HUES64 (cell line): ENCODE measurements around the gene PLEKHM1.

Experiments
- H3K27ac ChIP-seq: 2 replicates; pipeline ENCODE4 v1.7.0; 2013; ENCODE audit warnings: low read depth, low read length, inconsistent platforms
- H3K27me3 ChIP-seq: 2 replicates; pipeline ENCODE4 v1.6.1; 2013; ENCODE audit warnings: mild to moderate bottlenecking, low read length; ENCODE audit not compliant: insufficient read depth
- H3K36me3 ChIP-seq: 2 replicates; pipeline ENCODE4 v1.6.1; 2013; ENCODE audit warnings: mild to moderate bottlenecking, low read length; ENCODE audit not compliant: insufficient read depth
- H3K4me1 ChIP-seq: 2 replicates; pipeline ENCODE4 v1.6.1; 2013; ENCODE audit warnings: mild to moderate bottlenecking, low read length, moderate library complexity; ENCODE audit not compliant: insufficient read depth
- H3K4me3 ChIP-seq: 2 replicates; pipeline ENCODE4 v1.5.1; 2013; ENCODE audit warnings: mild to moderate bottlenecking, low read length, moderate library complexity
- H3K9ac ChIP-seq: 2 replicates; pipeline ENCODE4 v1.6.1; 2013; ENCODE audit warnings: mild to moderate bottlenecking, low read depth, low read length
- H3K9me3 ChIP-seq: 2 replicates; pipeline ENCODE4 v1.6.1; 2013; ENCODE audit warnings: low read depth, low read length; ENCODE audit not compliant: insufficient read depth
- WGBS: fragments of 150-250, 120-280 bp; methylation state at CpG from one replicate; pipeline ENCODE4 v1.1.7; 2013; ENCODE audit warnings: missing lambda C conversion rate; 5-methylcytosine and 5-hydroxymethylcytosine counted together

Gene PLEKHM1

GRCh38 chr17:45403906-45404490 lies 86.5 kb downstream of the PLEKHM1 start:
- WGBS = 94% methylated on average over 9 of the region's 10 CpGs
- H3K4me3 ChIP-seq = no peak overlapping the region
- H3K36me3 ChIP-seq = peaks cover 2% of the 10 kb centered on the region; the same call in 1 of the 2 replicates
- H3K27ac ChIP-seq = no peak overlapping the region
- H3K9me3 ChIP-seq = no peaks in the 10 kb centered on the region
- peaks cover 6% of the 10 kb centered on the region for H3K4me1 ChIP-seq
- no peak overlapping the region for H3K9ac ChIP-seq
- H3K27me3 ChIP-seq = no peaks in the 10 kb centered on the region; the same call in 1 of the 2 replicates

GRCh38 chr17:45402916-45403315 lies 87.6 kb downstream of the PLEKHM1 start:
- H3K9me3 ChIP-seq = no peaks in the 10 kb centered on the region
- no peak overlapping the region for H3K4me3 ChIP-seq
- H3K27me3 ChIP-seq = no peaks in the 10 kb centered on the region; the same call in 1 of the 2 replicates
- WGBS = 76% methylated on average over 1 of the region's 1 CpG
- H3K27ac ChIP-seq = no peak overlapping the region
- H3K36me3 ChIP-seq = peaks cover 2% of the 10 kb centered on the region; the same call in 1 of the 2 replicates
- H3K4me1 ChIP-seq = peaks cover 6% of the 10 kb centered on the region
- H3K9ac ChIP-seq = no peak overlapping the region

- Histone ChIP-seq H3K27me3 (no peaks in the 10 kb centered on the region), H3K4me3 (no peak overlapping the region), H3K9ac (no peak overlapping the region), H3K9me3 (no peaks in the 10 kb centered on the region), H3K4me1 (peaks cover 4% of the 10 kb centered on the region; the same call in 1 of the 2 replicates), H3K36me3 (peaks cover 2% of the 10 kb centered on the region; the same call in 1 of the 2 replicates), H3K27ac (no peak overlapping the region)
- 75% methylated on average over 5 of the region's 5 CpGs for WGBS
Observed at GRCh38 chr17:45398800-45399199, 91.7 kb downstream of the PLEKHM1 start.

GRCh38 chr17:45397796-45398195 lies 92.7 kb downstream of the PLEKHM1 start:
- Histone ChIP-seq H3K27ac (no peak overlapping the region), H3K36me3 (no peaks in the 10 kb centered on the region), H3K9ac (no peak overlapping the region), H3K4me1 (peaks cover 4% of the 10 kb centered on the region; the same call in 1 of the 2 replicates), H3K27me3 (no peaks in the 10 kb centered on the region), H3K4me3 (no peak overlapping the region), H3K9me3 (no peaks in the 10 kb centered on the region)
- WGBS = 95% methylated on average over 5 of the region's 5 CpGs

GRCh38 chr17:45396496-45397205 lies 93.9 kb downstream of the PLEKHM1 start:
- no peak overlapping the region for H3K9ac ChIP-seq
- peaks cover 4% of the 10 kb centered on the region; the same call in 1 of the 2 replicates for H3K4me1 ChIP-seq
- H3K27me3 ChIP-seq = 0 out of 2 replicates have a peak, but pooled peaks cover 3% of the 10 kb centered on the region
- WGBS = 94% methylated on average over 50 of the region's 50 CpGs
- no peak overlapping the region for H3K4me3 ChIP-seq
- no peaks in the 10 kb centered on the region for H3K9me3 ChIP-seq
- H3K36me3 ChIP-seq = no peaks in the 10 kb centered on the region
- H3K27ac ChIP-seq = no peak overlapping the region

GRCh38 chr17:45395569-45396415 lies 94.7 kb downstream of the PLEKHM1 start:
- Histone ChIP-seq H3K4me1 (peaks cover 4% of the 10 kb centered on the region; the same call in 1 of the 2 replicates), H3K9ac (no peak overlapping the region), H3K9me3 (no peaks in the 10 kb centered on the region), H3K27ac (no peak overlapping the region), H3K27me3 (0 out of 2 replicates have a peak, but pooled peaks cover 3% of the 10 kb centered on the region), H3K36me3 (no peaks in the 10 kb centered on the region), H3K4me3 (no peak overlapping the region)
- WGBS = 93% methylated on average over 60 of the region's 60 CpGs

- WGBS = 18% methylated on average over 27 of the region's 30 CpGs
- Histone ChIP-seq H3K9ac (peak overlapping the region; percentile 40; the same call in 1 of the 2 replicates), H3K4me3 (no peak overlapping the region), H3K4me1 (peaks cover 4% of the 10 kb centered on the region; the same call in 1 of the 2 replicates), H3K27me3 (0 out of 2 replicates have a peak, but pooled peaks cover 3% of the 10 kb centered on the region), H3K27ac (no peak overlapping the region), H3K9me3 (no peaks in the 10 kb centered on the region), H3K36me3 (no peaks in the 10 kb centered on the region)
Observed at GRCh38 chr17:45394913-45395568, 95.5 kb downstream of the PLEKHM1 start.

- WGBS = 93% methylated on average over 4 of the region's 4 CpGs
- no peak overlapping the region for H3K27ac ChIP-seq
- H3K27me3 ChIP-seq = 0 out of 2 replicates have a peak, but pooled peaks cover 3% of the 10 kb centered on the region
- H3K36me3 ChIP-seq = no peaks in the 10 kb centered on the region
- peak overlapping the region; percentile 40; the same call in 1 of the 2 replicates for H3K9ac ChIP-seq
- peaks cover 4% of the 10 kb centered on the region; the same call in 1 of the 2 replicates for H3K4me1 ChIP-seq
- H3K9me3 ChIP-seq = no peaks in the 10 kb centered on the region
- H3K4me3 ChIP-seq = no peak overlapping the region
Observed at GRCh38 chr17:45394564-45394912, 96.0 kb downstream of the PLEKHM1 start.

- Histone ChIP-seq H3K9me3 (no peaks in the 10 kb centered on the region), H3K9ac (no peak overlapping the region), H3K4me3 (no peak overlapping the region), H3K4me1 (peaks cover 6% of the 10 kb centered on the region; the same call in 1 of the 2 replicates), H3K36me3 (no peaks in the 10 kb centered on the region), H3K27ac (no peak overlapping the region), H3K27me3 (0 out of 2 replicates have a peak, but pooled peaks cover 3% of the 10 kb centered on the region)
- 92% methylated on average over 5 of the region's 6 CpGs for WGBS
Observed at GRCh38 chr17:45394091-45394490, 96.4 kb downstream of the PLEKHM1 start.

GRCh38 chr17:45393411-45393810 lies 97.1 kb downstream of the PLEKHM1 start:
- 87% methylated on average over 5 of the region's 5 CpGs for WGBS
- Histone ChIP-seq H3K9ac (no peak overlapping the region), H3K36me3 (no peaks in the 10 kb centered on the region)

More at GRCh38 chr17:45393411-45393810, 97.1 kb downstream of the PLEKHM1 start:
- H3K27ac ChIP-seq = no peak overlapping the region
- no peak overlapping the region for H3K4me3 ChIP-seq
- H3K27me3 ChIP-seq = 0 out of 2 replicates have a peak, but pooled peaks cover 3% of the 10 kb centered on the region
- no peaks in the 10 kb centered on the region for H3K9me3 ChIP-seq
- H3K4me1 ChIP-seq = peaks cover 6% of the 10 kb centered on the region; the same call in 1 of the 2 replicates
